MM.1S (cell line): ENCODE results near the gene SYNE4.

Source experiments
- DNase-seq: peaks from one replicate; pipeline ENCODE4 v3.0.0-alpha.2; 2015
- H2AFZ ChIP-seq: fragments of 300-600 bp; sonication (generic); 2 replicates; pipeline ENCODE4 v1.6.0; 2016; ENCODE audit warnings: antibody characterized with exemption, low read length
- H3F3A ChIP-seq: fragments of 300-600 bp; sonication (generic); 2 replicates; pipeline ENCODE4 v1.6.1; 2016; ENCODE audit warnings: mild to moderate bottlenecking, antibody characterized with exemption, low read length, moderate library complexity, mixed read lengths; ENCODE audit not compliant: insufficient read depth
- H3K27ac ChIP-seq: fragments of 300-600 bp; sonication (generic); 2 replicates; pipeline ENCODE4 v1.5.1; 2016; ENCODE audit warnings: mild to moderate bottlenecking, low read length
- H3K27me3 ChIP-seq: fragments of 300-600 bp; sonication (generic); replicated peaks from 2 replicates; pipeline ENCODE4 v1.6.0; 2016; ENCODE audit warnings: low read length; ENCODE audit not compliant: insufficient read depth
- H3K36me3 ChIP-seq: fragments of 300-600 bp; sonication (generic); replicated peaks from 2 replicates; pipeline ENCODE4 v1.6.1; 2016; ENCODE audit warnings: mild to moderate bottlenecking, low read length, mixed read lengths; ENCODE audit not compliant: insufficient read depth
- H3K4me1 ChIP-seq: fragments of 300-600 bp; sonication (generic); 2 replicates; pipeline ENCODE4 v1.6.1; 2016; ENCODE audit warnings: low read length, mixed read lengths
- H3K4me2 ChIP-seq: fragments of 300-600 bp; sonication (generic); 2 replicates; pipeline ENCODE4 v1.6.0; 2016; ENCODE audit warnings: low read depth, low read length
- H3K4me3 ChIP-seq: fragments of 300-600 bp; sonication (generic); 2 replicates; pipeline ENCODE4 v1.5.1; 2016; ENCODE audit warnings: low read length, mixed read lengths
- H3K79me2 ChIP-seq: fragments of 300-600 bp; sonication (generic); 2 replicates; pipeline ENCODE4 v1.6.1; 2016; ENCODE audit warnings: mixed run types, low read length, mixed read lengths
- H3K9ac ChIP-seq: fragments of 300-600 bp; sonication (generic); 2 replicates; pipeline ENCODE4 v1.6.1; 2016; ENCODE audit warnings: low read length, mixed read lengths
- H3K9me2 ChIP-seq: fragments of 300-600 bp; sonication (generic); replicated peaks from 2 replicates; pipeline ENCODE4 v1.6.1; 2016; ENCODE audit warnings: mild to moderate bottlenecking, low read length, mixed read lengths; ENCODE audit not compliant: insufficient read depth
- H3K9me3 ChIP-seq: fragments of 300-600 bp; sonication (generic); replicated peaks from 2 replicates; pipeline ENCODE4 v1.6.1; 2016; ENCODE audit warnings: mild to moderate bottlenecking, low read length, mixed read lengths; ENCODE audit not compliant: insufficient read depth
- H4K20me1 ChIP-seq: fragments of 300-600 bp; sonication (generic); 2 replicates; pipeline ENCODE4 v1.6.1; 2016; ENCODE audit warnings: mild to moderate bottlenecking, low read length, moderate library complexity, mixed read lengths; ENCODE audit not compliant: insufficient read depth
- CTCF ChIP-seq: fragments of 300-600 bp; sonication (generic); IDR thresholded peaks from 2 replicates; pipeline ENCODE4 v1.5.1; 2016; ENCODE audit warnings: antibody characterized with exemption, low read length, mixed read lengths
- EZH2 ChIP-seq: fragments of 300-600 bp; sonication (generic); optimal IDR thresholded peaks from 2 replicates; pipeline ENCODE3; 2017; ENCODE audit warnings: low read depth, mild to moderate bottlenecking, antibody characterized with exemption, low read length, mixed read lengths
- EZH2phosphoT487 ChIP-seq: fragments of 300-600 bp; sonication (generic); IDR thresholded peaks from 2 replicates; pipeline ENCODE4 v1.6.1; 2018; ENCODE audit warnings: antibody characterized with exemption, low read length

SYNE4 gene

DNA sequence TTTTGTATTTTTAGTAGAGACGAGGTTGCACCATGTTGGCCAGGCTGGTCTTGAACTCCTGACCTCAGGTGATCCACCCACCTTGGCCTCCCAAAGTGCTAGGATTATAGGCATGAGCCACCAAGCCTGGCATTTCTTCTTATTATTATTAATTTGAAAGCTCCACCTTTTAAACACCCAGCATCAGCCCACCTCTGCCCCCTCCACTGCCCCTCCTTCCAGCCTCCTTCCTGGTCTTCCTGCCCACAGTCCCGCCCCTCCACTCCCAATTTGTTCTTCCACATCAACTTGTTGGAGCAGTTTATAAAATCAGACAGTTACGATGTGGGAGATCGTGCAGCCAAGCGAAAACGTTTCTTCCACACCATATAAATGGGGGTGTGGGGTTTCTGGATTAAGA lies 31.9 kb upstream of the SYNE4 start:
- Histone ChIP-seq H3K9me2 (no peaks in the 10 kb centered on the region), H3K4me2 (no peak overlapping the region), H3K9me3 (no peaks in the 10 kb centered on the region), H3K27ac (no peak overlapping the region), H4K20me1 (no peaks in the 10 kb centered on the region), H3K4me3 (no peak overlapping the region), H3F3A (no peaks in the 10 kb centered on the region), H3K9ac (no peak overlapping the region), H3K27me3 (no peaks in the 10 kb centered on the region), H3K4me1 (no peaks in the 10 kb centered on the region), H3K36me3 (no peaks in the 10 kb centered on the region), H3K79me2 (no peaks in the 10 kb centered on the region), H2AFZ (no peak overlapping the region)
- no peak for TF ChIP-seq EZH2
- TF ChIP-seq EZH2phosphoT487: no peak
- TF ChIP-seq CTCF: no peak
- DNase-seq: no peak

DNA sequence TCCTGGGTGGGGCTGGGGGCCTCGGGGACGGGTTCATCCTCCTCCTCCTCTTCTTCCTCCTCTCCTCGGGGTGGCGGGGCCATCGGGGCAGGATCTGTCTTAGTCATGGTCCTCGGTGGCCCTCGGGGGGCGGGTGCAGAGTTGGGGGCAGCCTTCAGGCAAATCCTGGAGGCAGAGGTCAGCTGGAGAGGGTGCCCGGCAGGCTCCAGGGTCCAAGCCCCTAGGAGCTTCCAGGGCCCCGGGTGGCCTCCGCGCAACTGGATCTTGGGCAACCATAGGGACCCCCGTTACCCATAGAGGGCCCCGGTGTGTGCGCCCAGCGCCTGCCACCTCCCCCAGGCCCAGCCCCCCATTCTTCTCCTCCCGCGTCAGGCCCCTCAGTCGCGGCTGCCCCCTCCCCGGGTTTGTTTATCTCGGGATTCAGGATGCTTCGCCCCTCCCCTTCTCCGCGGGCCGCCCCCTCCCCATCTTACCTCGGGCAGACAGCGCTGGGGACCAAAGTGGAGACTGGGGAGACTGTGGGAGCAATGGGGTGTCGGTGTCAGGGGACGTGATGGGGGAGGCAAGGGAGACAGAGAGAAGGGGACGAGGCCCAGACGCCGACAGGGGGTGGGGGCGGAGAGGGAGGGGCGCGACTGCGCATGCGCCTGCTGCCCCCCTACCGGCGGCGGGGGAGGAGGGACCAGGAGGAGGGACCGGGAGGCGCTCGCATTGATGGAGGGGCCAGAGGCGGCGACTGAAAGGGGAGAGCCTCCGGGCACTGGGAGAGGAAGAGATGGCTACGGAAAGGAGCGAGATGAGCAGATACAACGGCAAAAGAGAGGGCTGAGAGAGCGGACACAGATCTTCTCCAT lies 23.9 kb upstream of the SYNE4 start, which contains the start of gene CLIP3:
CLIP3 (minus strand) TSS at position 623 of the 854 bp plus-strand sequence; CDS start at position 107, 516 bp downstream.
- H3K4me3 ChIP-seq: no peak within 1 kb of the TSS
- H3K27ac ChIP-seq: no peak within 1 kb of the TSS
- H3F3A ChIP-seq: peaks cover 4% of the 10 kb centered on the region; the same call in 1 of the 2 replicates
- no peaks in the 10 kb centered on the region for H3K27me3 ChIP-seq
- TF ChIP-seq EZH2phosphoT487 (no peak), CTCF (no peak), EZH2 (no peak)
- H3K36me3 ChIP-seq: no peaks in the 10 kb centered on the region
- no peaks in the 10 kb centered on the region for H3K79me2 ChIP-seq
- H4K20me1 ChIP-seq: no peaks in the 10 kb centered on the region
- no peaks in the 10 kb centered on the region for H3K9me2 ChIP-seq
- H2AFZ ChIP-seq: no peak within 1 kb of the TSS
- H3K9ac ChIP-seq: no peak within 1 kb of the TSS
- no peaks in the 10 kb centered on the region for H3K4me1 ChIP-seq
- no peak for DNase-seq
- H3K9me3 ChIP-seq: no peaks in the 10 kb centered on the region
- no peak within 1 kb of the TSS for H3K4me2 ChIP-seq

DNA sequence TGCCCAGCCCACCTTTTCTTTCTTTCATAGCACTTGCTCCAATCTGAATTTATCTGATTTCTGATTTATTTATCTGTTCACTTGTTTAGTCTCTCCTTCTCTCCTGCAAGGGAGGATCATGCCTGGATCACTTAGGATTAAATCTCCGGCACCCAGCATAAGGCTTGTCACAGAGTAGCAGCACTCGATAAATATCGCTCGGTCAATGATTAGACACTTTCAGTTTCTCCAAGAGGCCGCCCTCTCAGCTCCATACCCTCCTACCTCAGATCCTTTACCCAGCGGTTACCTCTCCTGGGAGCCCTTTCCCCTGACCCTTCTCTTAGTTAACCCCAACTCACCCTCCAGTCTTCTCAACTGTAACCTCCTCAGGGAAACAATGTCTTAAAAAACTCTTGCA lies 22.7 kb upstream of the SYNE4 start:
- Histone ChIP-seq H3K9me2 (no peaks in the 10 kb centered on the region), H3K9ac (no peak overlapping the region)
- no peak for TF ChIP-seq EZH2
- no peak for TF ChIP-seq EZH2phosphoT487
- no peak for TF ChIP-seq CTCF

More for the DNA sequence above, 22.7 kb upstream of the SYNE4 start:
- DNase-seq: no peak
- Histone ChIP-seq H3K27ac (no peak overlapping the region), H3K79me2 (no peaks in the 10 kb centered on the region), H3K4me3 (no peak overlapping the region), H3K4me2 (no peak overlapping the region), H4K20me1 (no peaks in the 10 kb centered on the region), H3K27me3 (no peaks in the 10 kb centered on the region), H3K36me3 (no peaks in the 10 kb centered on the region), H2AFZ (no peak overlapping the region), H3K9me3 (no peaks in the 10 kb centered on the region), H3F3A (peaks cover 4% of the 10 kb centered on the region; the same call in 1 of the 2 replicates), H3K4me1 (no peaks in the 10 kb centered on the region)
